CD14-positive monocyte (primary cell): ENCODE measurements around the gene TNIP1. TPM values are rescaled to one million over a fixed set of nuclear protein-coding genes. Genes with fewer than 3 reads are reported as not detected.

Experiments used
- DNase-seq, 3 donors: peaks; one replicate each; pipeline ENCODE4 v3.0.0-alpha.2; 2011 to 2022
- H2AFZ ChIP-seq: 2 replicates; pipeline ENCODE4 v1.6.0; 2012; ENCODE audit warnings: mild to moderate bottlenecking, low read depth, low read length, inconsistent platforms; ENCODE audit not compliant: insufficient read depth, poor library complexity, severe bottlenecking
- H3K27ac ChIP-seq, 2 donors: 1 replicate in 1 of 2; 2 replicates in 1 of 2; pipeline ENCODE4 v1.5.1; 2012 to 2013; ENCODE audit warnings: low read length in 2 of 2, control low read depth in 1 of 2, inconsistent platforms in 1 of 2, low read depth in 1 of 2, mild to moderate bottlenecking in 1 of 2
- H3K27me3 ChIP-seq, 2 donors: one replicate each; pipeline versions ENCODE4 v1.6.0 to v1.6.1; 2011 to 2013; ENCODE audit warnings: low read length in 2 of 2; ENCODE audit not compliant: control insufficient read depth in 2 of 2, insufficient read depth in 2 of 2
- H3K36me3 ChIP-seq, 2 donors: replicated peaks in 1 of 2; 1 replicate in 1 of 2; 2 replicates in 1 of 2; pipeline versions ENCODE4 v1.5.1 to v1.6.1; 2012 to 2013; ENCODE audit warnings: low read length in 2 of 2, control low read depth in 1 of 2, inconsistent platforms in 1 of 2, mild to moderate bottlenecking in 1 of 2; ENCODE audit not compliant: insufficient read depth in 2 of 2, control insufficient read depth in 1 of 2
- H3K4me1 ChIP-seq, 2 donors: 1 replicate in 1 of 2; 2 replicates in 1 of 2; pipeline versions ENCODE4 v1.5.1 to v1.6.1; 2012 to 2013; ENCODE audit warnings: low read length in 2 of 2, control low read depth in 1 of 2, inconsistent platforms in 1 of 2, mild to moderate bottlenecking in 1 of 2, moderate library complexity in 1 of 2; ENCODE audit not compliant: insufficient read depth in 2 of 2, control insufficient read depth in 1 of 2
- H3K4me2 ChIP-seq: replicated peaks from 2 replicates; pipeline ENCODE3; 2012; ENCODE audit warnings: low read length, moderate library complexity, mild to moderate bottlenecking; ENCODE audit not compliant: poor library complexity, severe bottlenecking; ENCODE audit errors: extremely low read depth
- H3K4me3 ChIP-seq, 3 experiments: fragments of 200-600 bp in 1 of 3; sonication (generic) in 1 of 3; replicated peaks in 1 of 3; 1 replicate in 2 of 3; 2 replicates in 1 of 3; pipeline ENCODE4 v1.5.1; 2011 to 2013; ENCODE audit warnings: low read length in 3 of 3, mild to moderate bottlenecking in 3 of 3, control low read depth in 2 of 3, low read depth in 2 of 3, inconsistent platforms in 1 of 3, moderate library complexity in 1 of 3
- H3K79me2 ChIP-seq: 2 replicates; pipeline ENCODE4 v1.6.0; 2012; ENCODE audit warnings: mild to moderate bottlenecking, control low read depth, inconsistent platforms, low read length, moderate library complexity; ENCODE audit not compliant: insufficient read depth
- H3K9ac ChIP-seq: 2 replicates; pipeline ENCODE4 v1.6.0; 2017; ENCODE audit warnings: low read length, mild to moderate bottlenecking; ENCODE audit not compliant: insufficient read depth, poor library complexity, severe bottlenecking
- H3K9me3 ChIP-seq, 2 donors: replicated peaks in 1 of 2; 1 replicate in 1 of 2; 2 replicates in 1 of 2; pipeline versions ENCODE4 v1.5.1 to v1.6.1; 2012 to 2013; ENCODE audit warnings: low read length in 2 of 2, control low read depth in 1 of 2; ENCODE audit not compliant: control insufficient read depth in 1 of 2, insufficient read depth in 1 of 2
- H4K20me1 ChIP-seq: 2 replicates; pipeline ENCODE4 v1.6.0; 2012; ENCODE audit warnings: mild to moderate bottlenecking, low read length, control low read depth, moderate library complexity; ENCODE audit not compliant: insufficient read depth
- H3K27ac Mint-ChIP-seq, 7 donors: one replicate each; pipeline ENCODE4 v1.8.0; 2020; ENCODE audit warnings: mild to moderate bottlenecking in 7 of 7, mixed read lengths in 7 of 7, moderate library complexity in 6 of 7, inconsistent platforms in 2 of 7
- H3K27me3 Mint-ChIP-seq, 3 donors: one replicate each; pipeline ENCODE4 v1.8.0; 2021 to 2022; ENCODE audit warnings: low read depth in 3 of 3, mild to moderate bottlenecking in 3 of 3, mixed read lengths in 3 of 3, moderate library complexity in 3 of 3, inconsistent platforms in 1 of 3
- H3K36me3 Mint-ChIP-seq, 2 donors: one replicate each; pipeline ENCODE4 v1.8.0; 2020; ENCODE audit warnings: mixed read lengths in 2 of 2, inconsistent platforms in 1 of 2, mild to moderate bottlenecking in 1 of 2
- H3K4me1 Mint-ChIP-seq: one replicate; pipeline ENCODE4 v1.8.0; 2020; ENCODE audit warnings: mild to moderate bottlenecking, mixed read lengths
- H3K4me3 Mint-ChIP-seq, 2 donors: one replicate each; pipeline ENCODE4 v1.8.0; 2020; ENCODE audit warnings: mild to moderate bottlenecking in 2 of 2, mixed read lengths in 2 of 2, moderate library complexity in 1 of 2
- H3K9me3 Mint-ChIP-seq, 7 donors: one replicate each; pipeline ENCODE4 v1.8.0; 2020 to 2022; ENCODE audit warnings: mixed read lengths in 7 of 7, mild to moderate bottlenecking in 6 of 7, moderate library complexity in 6 of 7, inconsistent platforms in 2 of 7
- CTCF ChIP-seq: fragments of 200-600 bp; IDR thresholded peaks from one replicate; pipeline ENCODE4 v1.8.0; 2022; ENCODE audit warnings: antibody characterized with exemption, mild to moderate bottlenecking
- WGBS: methylation state at CpG from one replicate; pipeline ENCODE4 v1.1.5; 2013; ENCODE audit warnings: missing lambda C conversion rate; ENCODE audit not compliant: insufficient coverage; 5-methylcytosine and 5-hydroxymethylcytosine counted together
- intact Hi-C, 2 donors: fragments of 100-400 bp; cut with micrococcal nuclease; formaldehyde crosslinking; loops; one replicate each; pipeline versions ENCODE4 v1.15.0 to v1.15.1; 2023
- polyA plus RNA-seq, 3 donors: library from polyadenylated mRNA; depleted of rRNA in 1 of 3; unstranded in 2 of 3; stranded (reverse) in 1 of 3; fragments of 300-500 nt in 2 of 3; fragments of >200 nt in 1 of 3; fragmentation: Illumina TruSeq in 2 of 3; gene quantifications; 1 replicate in 2 of 3; 2 replicates in 1 of 3; pipeline ENCODE4 v1.2.3, GENCODE V29; 2012 to 2021

Gene TNIP1
- polyA plus RNA-seq, 3 donors, result 30.8 to 108 (median 46.4) TPM

GRCh38 chr5:151104795-151105194 lies 24.0 kb upstream of the TNIP1 start:
- H2AFZ ChIP-seq, result no peak overlapping the region
- Mint-ChIP-seq H3K4me1 (peaks cover 16% of the 10 kb centered on the region), H3K4me3 (no peak overlapping the region), H3K27me3 (peaks cover 0 to 4% (median 2%) of the 10 kb centered on the region in 3 donors), H3K36me3 (peaks cover 84 to 93% of the 10 kb centered on the region in 2 donors), H3K27ac (peak overlapping the region in 3 of 7 donors; percentile 3 to 64 (median 10)), H3K9me3 (no peaks in the 10 kb centered on the region)
- H3K4me2 ChIP-seq, result no peak overlapping the region
- DNase-seq, result peak in 1 of 3 donors; percentile 63
- peaks cover 10 to 12% of the 10 kb centered on the region in 2 donors for H3K4me1 ChIP-seq
- H3K27me3 ChIP-seq, result no peaks in the 10 kb centered on the region
- H3K9me3 ChIP-seq, result no peaks in the 10 kb centered on the region
- TF ChIP-seq CTCF, result no peak
- peaks cover 4% of the 10 kb centered on the region for H3K79me2 ChIP-seq
- intact Hi-C loops, result no loop called here
- H3K27ac ChIP-seq, result no peak overlapping the region
- H3K4me3 ChIP-seq, result no peak overlapping the region
- H3K9ac ChIP-seq, result no peak overlapping the region
- peaks cover 6% of the 10 kb centered on the region for H4K20me1 ChIP-seq
- peaks cover 74 to 93% of the 10 kb centered on the region in 2 donors for H3K36me3 ChIP-seq
- WGBS, result 92% methylated on average over 2 of the region's 5 CpGs

DNA sequence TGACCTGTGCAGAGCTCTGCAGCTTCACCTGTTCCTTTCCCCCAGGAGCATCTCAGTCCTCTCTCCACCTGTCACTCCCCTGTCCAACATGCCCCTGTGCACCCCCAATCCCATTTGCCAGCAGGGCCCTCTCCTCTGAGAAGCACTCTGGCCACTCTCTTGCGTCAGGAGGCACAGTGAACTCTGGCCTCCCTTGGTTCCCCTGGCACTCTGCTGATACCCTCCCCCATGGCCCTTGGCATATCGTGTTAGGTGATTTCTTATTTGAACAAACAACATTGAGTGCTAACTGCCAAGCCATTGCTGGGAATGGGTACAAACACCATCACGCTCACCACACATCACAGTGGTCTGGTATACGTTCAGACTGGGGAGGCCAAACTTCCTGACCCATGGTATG lies 20.9 kb upstream of the TNIP1 start:
- no peak overlapping the region for H3K4me3 Mint-ChIP-seq
- peaks cover 60 to 76% of the 10 kb centered on the region in 2 donors for H3K36me3 Mint-ChIP-seq
- no peak overlapping the region for H2AFZ ChIP-seq
- H4K20me1 ChIP-seq, result peaks cover 8% of the 10 kb centered on the region
- H3K9me3 Mint-ChIP-seq, result peaks cover 0 to 2% (median 0%) of the 10 kb centered on the region in 7 donors
- TF ChIP-seq CTCF, result no peak
- peaks cover under 1% of the 10 kb centered on the region for H3K79me2 ChIP-seq
- peaks cover 43 to 62% of the 10 kb centered on the region in 2 donors for H3K36me3 ChIP-seq
- H3K4me1 Mint-ChIP-seq, result peaks cover 47% of the 10 kb centered on the region
- 100% methylated on average over 2 of the region's 4 CpGs for WGBS
- H3K4me3 ChIP-seq, result no peak overlapping the region
- H3K27me3 Mint-ChIP-seq, result peaks cover 0 to 4% (median 2%) of the 10 kb centered on the region in 3 donors
- intact Hi-C loops, result no loop called here
- no peak overlapping the region for H3K4me2 ChIP-seq
- peaks cover 33 to 43% of the 10 kb centered on the region in 2 donors for H3K4me1 ChIP-seq
- H3K27ac Mint-ChIP-seq, result peak overlapping the region in 4 of 7 donors; percentile 12 to 58 (median 34)
- H3K27me3 ChIP-seq, result no peaks in the 10 kb centered on the region
- no peak overlapping the region for H3K9ac ChIP-seq
- no peaks in the 10 kb centered on the region for H3K9me3 ChIP-seq
- H3K27ac ChIP-seq, result peak overlapping the region in 1 of 2 donors; percentile 15
- no peak for DNase-seq
